CD8-positive, alpha-beta memory T cell (primary cell): ENCODE measurements around the gene IVNS1ABP. TPM values are rescaled to one million over a fixed set of nuclear protein-coding genes. Genes with fewer than 3 reads are reported as not detected.

Source experiments
- CTCF ChIA-PET: fragments of 350-600 bp; sonication (Branson Sonifier 250); formaldehyde crosslinking; loops from one replicate; lab custom pipeline; 2021; ENCODE audit warnings: antibody characterized with exemption; lab: Charles Lee
- POLR2A ChIA-PET: fragments of 350-600 bp; sonication (Branson Sonifier 250); formaldehyde crosslinking; loops from one replicate; lab custom pipeline; 2021; ENCODE audit warnings: antibody characterized with exemption; lab: Charles Lee
- DNase-seq, 5 donors: peaks; one replicate each; pipeline versions ENCODE4 v3.0.0 to v3.0.0-alpha.2; 2020 to 2022; ENCODE audit warnings: mixed read lengths in 1 of 5
- H3K27ac ChIP-seq: one replicate; pipeline ENCODE4 v1.7.0; 2013; ENCODE audit warnings: low read depth, mild to moderate bottlenecking, low read length, moderate library complexity
- H3K27me3 ChIP-seq: 2 replicates; pipeline ENCODE4 v1.7.0; 2013; ENCODE audit warnings: low read length, mild to moderate bottlenecking; ENCODE audit not compliant: insufficient read depth, poor library complexity, severe bottlenecking
- H3K36me3 ChIP-seq: 2 replicates; pipeline ENCODE4 v1.7.0; 2013; ENCODE audit warnings: mild to moderate bottlenecking, low read length, moderate library complexity; ENCODE audit not compliant: insufficient read depth
- H3K4me1 ChIP-seq: 2 replicates; pipeline ENCODE4 v1.7.0; 2013; ENCODE audit warnings: mild to moderate bottlenecking, low read length, moderate library complexity; ENCODE audit not compliant: insufficient read depth
- H3K4me3 ChIP-seq: 2 replicates; pipeline ENCODE4 v1.7.0; 2013; ENCODE audit warnings: mild to moderate bottlenecking, low read length
- H3K9me3 ChIP-seq: 2 replicates; pipeline ENCODE4 v1.7.0; 2013; ENCODE audit warnings: mild to moderate bottlenecking, low read length
- H3K27ac Mint-ChIP-seq, 8 donors: one replicate each; pipeline ENCODE4 v1.8.0; 2020 to 2021; ENCODE audit warnings: mixed read lengths in 8 of 8, mild to moderate bottlenecking in 6 of 8, inconsistent platforms in 3 of 8, moderate library complexity in 3 of 8
- H3K27me3 Mint-ChIP-seq, 2 donors: one replicate each; pipeline ENCODE4 v1.8.0; 2020 to 2021; ENCODE audit warnings: mixed read lengths in 2 of 2, mild to moderate bottlenecking in 1 of 2, moderate library complexity in 1 of 2
- H3K36me3 Mint-ChIP-seq, 3 donors: one replicate each; pipeline ENCODE4 v1.8.0; 2020 to 2021; ENCODE audit warnings: mixed read lengths in 3 of 3, inconsistent platforms in 1 of 3, mild to moderate bottlenecking in 1 of 3
- H3K4me1 Mint-ChIP-seq, 3 donors: one replicate each; pipeline ENCODE4 v1.8.0; 2020 to 2021; ENCODE audit warnings: mixed read lengths in 3 of 3, inconsistent platforms in 1 of 3, mild to moderate bottlenecking in 1 of 3
- H3K4me3 Mint-ChIP-seq, 7 donors: one replicate each; pipeline ENCODE4 v1.8.0; 2020 to 2021; ENCODE audit warnings: mixed read lengths in 7 of 7, mild to moderate bottlenecking in 6 of 7, moderate library complexity in 4 of 7, inconsistent platforms in 2 of 7
- H3K9me3 Mint-ChIP-seq, 5 donors: one replicate each; pipeline ENCODE4 v1.8.0; 2020 to 2022; ENCODE audit warnings: mixed read lengths in 5 of 5, mild to moderate bottlenecking in 3 of 5, moderate library complexity in 2 of 5, inconsistent platforms in 1 of 5
- polyA plus RNA-seq: library from polyadenylated mRNA; unstranded; fragments of 300-500 nt; fragmentation: Illumina TruSeq; gene quantifications from one replicate; pipeline ENCODE4 v1.2.3, GENCODE V29; 2021
- total RNA-seq, 2 experiments: library from RNA; stranded (reverse); gene quantifications; one replicate each; pipeline ENCODE4 v1.2.3, GENCODE V29; 2021

The IVNS1ABP gene
- total and polyA plus RNA-seq, 3 experiments from 2014 or later: 51.7 to 208 (median 205) TPM

DNA sequence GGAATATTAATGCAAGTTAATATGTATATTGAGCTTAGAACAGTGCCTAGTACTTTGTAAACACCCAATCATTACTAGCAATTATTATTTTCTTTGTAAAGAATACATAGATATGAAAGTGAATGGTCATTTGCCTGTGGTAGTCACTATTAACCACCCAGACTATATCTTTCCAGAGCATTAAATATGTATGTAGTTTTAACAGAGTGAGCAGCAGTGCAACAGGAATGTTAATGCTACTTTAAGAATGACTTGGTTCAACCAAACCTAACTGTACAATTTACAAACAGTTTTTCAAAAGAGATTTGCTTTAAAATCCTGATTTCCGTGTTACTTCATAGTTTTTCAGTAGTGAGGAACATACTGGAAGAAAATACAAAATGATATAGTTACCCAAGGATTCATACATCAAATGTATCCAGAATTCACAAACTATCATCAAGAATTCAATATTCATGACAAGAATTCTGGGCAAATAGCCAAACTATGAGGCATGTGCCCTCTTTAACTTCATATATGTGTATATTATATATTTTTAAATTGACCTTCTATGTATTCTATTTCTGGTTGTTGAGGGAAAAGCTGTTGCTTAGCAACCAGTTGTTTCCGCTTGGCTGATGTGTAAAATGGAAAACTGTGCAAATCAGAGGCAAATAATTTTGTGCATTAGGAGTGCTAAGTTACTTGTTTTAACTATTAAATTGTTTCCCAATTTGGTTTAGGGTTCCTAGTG, 34.9 kb upstream of the IVNS1ABP start:
- Histone ChIP-seq H3K36me3 (no peaks in the 10 kb centered on the region), H3K4me1 (peaks cover 4% of the 10 kb centered on the region), H3K27me3 (no peaks in the 10 kb centered on the region), H3K4me3 (no peak overlapping the region), H3K27ac (no peak overlapping the region), H3K9me3 (no peaks in the 10 kb centered on the region)
- no peak overlapping the region for H3K27ac Mint-ChIP-seq
- H3K27me3 Mint-ChIP-seq: peaks cover 0 to 1% of the 10 kb centered on the region in 2 donors
- DNase-seq: no peak
- peaks cover 3 to 6% (median 6%) of the 10 kb centered on the region in 3 donors for H3K4me1 Mint-ChIP-seq
- peaks cover 0 to 8% (median 0%) of the 10 kb centered on the region in 3 donors for H3K36me3 Mint-ChIP-seq
- ChIA-PET POLR2A (no interaction called here), CTCF (no interaction called here)
- no peaks in the 10 kb centered on the region for H3K9me3 Mint-ChIP-seq
- H3K4me3 Mint-ChIP-seq: no peak overlapping the region

DNA sequence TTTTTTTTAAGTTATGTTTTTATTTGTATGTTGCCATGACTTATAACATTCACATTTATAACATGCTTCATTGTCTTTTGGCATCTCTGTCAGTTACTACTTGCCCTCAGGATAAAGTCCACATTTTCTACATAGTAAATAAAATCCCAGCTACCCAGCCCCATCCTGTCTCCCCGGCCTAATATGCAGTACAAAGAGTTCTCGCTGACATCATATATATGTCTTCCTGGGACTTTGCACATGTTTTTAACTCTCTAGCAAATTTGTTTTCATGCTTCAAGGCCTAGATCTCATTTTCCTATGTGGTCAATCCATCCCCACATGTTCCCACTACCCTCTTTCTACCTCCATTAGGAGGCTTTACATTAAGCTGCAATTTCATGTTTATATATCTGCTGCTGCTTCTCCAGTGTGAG, 33.0 kb upstream of the IVNS1ABP start:
- Histone ChIP-seq H3K4me1 (peaks cover 16% of the 10 kb centered on the region), H3K4me3 (no peak overlapping the region), H3K27me3 (no peaks in the 10 kb centered on the region), H3K36me3 (no peaks in the 10 kb centered on the region), H3K9me3 (no peaks in the 10 kb centered on the region), H3K27ac (no peak overlapping the region)
- Mint-ChIP-seq H3K9me3 (no peaks in the 10 kb centered on the region), H3K36me3 (peaks cover 0 to 8% (median 0%) of the 10 kb centered on the region in 3 donors), H3K4me1 (peaks cover 14 to 20% (median 18%) of the 10 kb centered on the region in 3 donors), H3K27me3 (no peaks in the 10 kb centered on the region), H3K27ac (no peak overlapping the region), H3K4me3 (no peak overlapping the region)
- CTCF ChIA-PET: no interaction called here
- DNase-seq: no peak
- POLR2A ChIA-PET: interaction anchor here (0.6 kb wide), 1 partner anchor 7 kb away, joined by 3 read pairs; no protein-coding TSS in a partner anchor

DNA sequence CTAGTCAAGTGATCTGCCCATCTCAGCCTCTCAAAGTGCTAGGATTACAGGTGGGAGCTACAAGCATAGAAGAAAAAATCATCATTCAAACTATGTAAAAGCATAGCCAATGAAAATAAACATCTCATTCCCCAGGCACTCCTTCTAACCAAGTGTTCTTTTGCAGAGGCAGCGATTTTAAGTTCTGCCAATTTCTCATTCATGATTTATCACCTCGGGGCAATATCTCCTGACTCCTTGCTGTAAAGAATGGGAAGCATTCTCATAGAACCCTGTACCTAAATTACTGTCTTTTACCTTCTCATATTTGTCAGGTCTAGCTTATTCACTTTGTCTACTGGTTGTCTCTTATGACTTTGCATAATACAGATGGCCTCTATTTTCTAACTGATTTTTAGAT, 32.5 kb upstream of the IVNS1ABP start:
- DNase-seq: no peak
- POLR2A ChIA-PET: interaction anchor here (0.6 kb wide), 1 partner anchor 8 kb away, joined by 3 read pairs; no protein-coding TSS in a partner anchor
- H3K27me3 Mint-ChIP-seq: no peaks in the 10 kb centered on the region
- H3K27ac Mint-ChIP-seq: peak overlapping the region in 1 of 8 donors; percentile 19
- Histone ChIP-seq H3K27me3 (no peaks in the 10 kb centered on the region), H3K27ac (no peak overlapping the region), H3K4me3 (no peak overlapping the region), H3K36me3 (no peaks in the 10 kb centered on the region), H3K4me1 (peaks cover 16% of the 10 kb centered on the region), H3K9me3 (no peaks in the 10 kb centered on the region)
- H3K4me1 Mint-ChIP-seq: peaks cover 14 to 20% (median 18%) of the 10 kb centered on the region in 3 donors
- CTCF ChIA-PET: no interaction called here
- H3K9me3 Mint-ChIP-seq: no peaks in the 10 kb centered on the region
- no peak overlapping the region for H3K4me3 Mint-ChIP-seq
- peaks cover 0 to 8% (median 0%) of the 10 kb centered on the region in 3 donors for H3K36me3 Mint-ChIP-seq

DNA sequence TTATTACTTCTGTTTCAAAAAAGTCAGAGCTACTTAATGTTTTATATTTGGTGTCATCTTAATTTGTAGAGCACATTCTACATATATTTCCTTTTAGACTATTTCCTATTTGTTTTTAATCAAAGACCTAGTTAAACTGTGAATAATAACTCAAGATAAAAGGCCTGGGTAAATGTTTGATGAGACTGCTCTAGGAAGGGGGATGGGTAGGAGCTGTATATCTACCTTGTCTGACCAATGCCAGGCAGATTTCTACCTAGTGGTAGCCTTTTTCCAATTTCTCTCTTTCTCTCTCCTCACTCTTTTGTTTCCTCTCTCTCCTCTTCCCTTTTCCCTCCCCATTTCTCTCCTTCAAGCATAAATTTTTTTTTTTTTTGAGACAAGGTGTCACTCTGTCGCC, 31.9 kb upstream of the IVNS1ABP start:
- Mint-ChIP-seq H3K9me3 (no peaks in the 10 kb centered on the region), H3K27me3 (no peaks in the 10 kb centered on the region), H3K27ac (peak overlapping the region in 1 of 8 donors; percentile 14), H3K4me3 (no peak overlapping the region), H3K36me3 (peaks cover 0 to 8% (median 0%) of the 10 kb centered on the region in 3 donors), H3K4me1 (peaks cover 14 to 20% (median 18%) of the 10 kb centered on the region in 3 donors)
- ChIA-PET CTCF (interaction anchor here (1.4 kb wide), 1 partner anchor 31 kb away, joined by 5 read pairs; the partner anchor contains the start of gene IVNS1ABP), POLR2A (no interaction called here)
- Histone ChIP-seq H3K4me3 (no peak overlapping the region), H3K4me1 (peaks cover 16% of the 10 kb centered on the region), H3K9me3 (no peaks in the 10 kb centered on the region), H3K27ac (no peak overlapping the region), H3K36me3 (no peaks in the 10 kb centered on the region), H3K27me3 (no peaks in the 10 kb centered on the region)
- no peak for DNase-seq

DNA sequence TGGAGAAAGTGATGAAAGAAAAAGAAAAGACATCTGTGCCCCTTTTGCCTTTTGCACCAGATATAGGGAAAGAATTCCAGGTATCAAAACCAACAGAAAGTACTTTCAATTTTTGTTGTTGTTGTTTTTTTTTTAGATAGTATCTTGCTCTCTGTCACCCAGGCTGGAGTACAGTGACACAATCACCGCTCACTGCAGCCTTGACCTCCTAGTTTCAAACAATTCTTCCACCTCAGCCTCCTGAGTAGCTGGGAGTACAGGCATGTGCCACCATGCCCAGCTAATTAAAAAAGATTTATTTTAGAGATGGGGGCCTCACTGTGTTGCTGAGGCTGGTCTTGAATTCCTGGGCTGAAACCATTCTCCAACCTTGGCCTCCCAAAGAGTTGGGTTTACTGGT, 31.3 kb upstream of the IVNS1ABP start:
- no peak overlapping the region for H3K4me3 ChIP-seq
- H3K36me3 Mint-ChIP-seq: peaks cover 0 to 4% (median 0%) of the 10 kb centered on the region in 3 donors
- H3K9me3 Mint-ChIP-seq: no peaks in the 10 kb centered on the region
- no peaks in the 10 kb centered on the region for H3K36me3 ChIP-seq
- no peak overlapping the region for H3K4me3 Mint-ChIP-seq
- peaks cover 16% of the 10 kb centered on the region for H3K4me1 ChIP-seq
- H3K4me1 Mint-ChIP-seq: peaks cover 14 to 20% (median 18%) of the 10 kb centered on the region in 3 donors
- no peaks in the 10 kb centered on the region for H3K27me3 Mint-ChIP-seq
- no peak overlapping the region for H3K27ac Mint-ChIP-seq
- ChIA-PET POLR2A (no interaction called here), CTCF (interaction anchor here (1.4 kb wide), 1 partner anchor 31 kb away, joined by 5 read pairs; the partner anchor contains the start of gene IVNS1ABP)
- no peaks in the 10 kb centered on the region for H3K27me3 ChIP-seq
- H3K27ac ChIP-seq: no peak overlapping the region
- DNase-seq: no peak
- H3K9me3 ChIP-seq: no peaks in the 10 kb centered on the region

DNA sequence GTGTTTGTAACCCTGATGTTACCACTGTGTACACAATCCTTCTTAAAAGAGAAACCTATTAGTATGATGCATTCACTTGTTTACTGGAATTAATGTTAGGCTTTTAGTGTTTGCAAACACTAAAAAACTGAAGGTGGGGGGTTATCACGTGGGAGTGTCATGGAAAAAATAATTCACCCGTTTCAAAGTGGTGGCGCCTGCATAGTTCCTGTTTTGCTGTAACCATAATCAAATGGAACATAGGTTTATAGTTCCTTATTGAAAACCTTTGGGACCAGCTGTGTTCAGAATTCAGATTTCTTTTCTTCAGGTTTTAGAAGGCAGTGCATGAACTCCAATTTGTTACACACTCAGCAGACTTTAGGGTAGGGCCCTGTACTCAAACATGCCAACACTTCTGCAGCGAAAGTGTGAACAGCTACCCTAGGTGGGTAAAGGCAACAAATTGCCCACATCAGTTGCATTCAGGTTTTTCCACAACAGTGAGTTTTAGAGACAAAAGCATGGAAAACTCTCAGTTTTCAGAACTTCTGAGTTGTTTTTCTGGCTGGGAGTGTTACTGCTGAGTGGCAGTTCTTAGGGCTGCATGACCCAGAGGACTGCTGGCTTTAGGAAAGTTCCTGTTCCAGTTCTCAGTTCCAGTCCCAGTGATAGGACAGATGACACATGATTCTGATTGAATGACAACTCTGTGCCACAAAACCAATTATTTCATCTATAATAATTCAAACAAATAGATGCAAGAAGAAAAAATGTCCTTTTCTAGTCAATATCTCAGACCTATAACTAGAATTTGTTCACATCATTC, 29.1 kb upstream of the IVNS1ABP start:
- Mint-ChIP-seq H3K27me3 (no peaks in the 10 kb centered on the region), H3K27ac (no peak overlapping the region), H3K36me3 (no peaks in the 10 kb centered on the region), H3K4me1 (peaks cover 19 to 28% (median 28%) of the 10 kb centered on the region in 3 donors), H3K4me3 (no peak overlapping the region), H3K9me3 (no peaks in the 10 kb centered on the region)
- ChIA-PET POLR2A (no interaction called here), CTCF (no interaction called here)
- Histone ChIP-seq H3K9me3 (no peaks in the 10 kb centered on the region), H3K27me3 (no peaks in the 10 kb centered on the region), H3K27ac (no peak overlapping the region), H3K4me1 (peaks cover 20% of the 10 kb centered on the region), H3K36me3 (no peaks in the 10 kb centered on the region), H3K4me3 (no peak overlapping the region)
- DNase-seq: no peak

DNA sequence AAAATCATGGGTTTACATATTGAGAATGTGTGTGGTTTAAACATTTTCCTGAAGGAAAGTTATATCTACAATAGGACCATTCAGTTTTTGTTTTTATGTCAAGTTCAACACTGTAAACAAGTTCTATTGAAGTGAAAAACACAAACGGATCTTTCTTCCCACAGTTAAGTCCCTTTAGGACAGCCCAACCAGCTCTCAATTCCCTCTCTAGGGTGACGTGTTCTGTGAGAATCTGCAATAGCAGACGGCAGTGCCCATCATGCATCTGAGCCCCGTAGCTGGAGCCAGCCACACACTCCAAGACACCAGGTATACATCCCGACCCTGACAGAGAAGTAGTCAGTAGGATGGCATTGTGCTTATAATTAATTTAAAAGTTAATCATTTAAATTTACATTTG, 26.3 kb upstream of the IVNS1ABP start:
- no peaks in the 10 kb centered on the region for H3K9me3 Mint-ChIP-seq
- peaks cover 47% of the 10 kb centered on the region for H3K4me1 ChIP-seq
- H3K27ac Mint-ChIP-seq: no peak overlapping the region
- no peaks in the 10 kb centered on the region for H3K36me3 ChIP-seq
- H3K4me3 ChIP-seq: no peak overlapping the region
- H3K9me3 ChIP-seq: no peaks in the 10 kb centered on the region
- H3K36me3 Mint-ChIP-seq: no peaks in the 10 kb centered on the region
- peaks cover 40 to 52% (median 51%) of the 10 kb centered on the region in 3 donors for H3K4me1 Mint-ChIP-seq
- no peaks in the 10 kb centered on the region for H3K27me3 Mint-ChIP-seq
- no peak overlapping the region for H3K4me3 Mint-ChIP-seq
- CTCF ChIA-PET: no interaction called here
- POLR2A ChIA-PET: no interaction called here
- H3K27ac ChIP-seq: no peak overlapping the region
- DNase-seq: no peak
- no peaks in the 10 kb centered on the region for H3K27me3 ChIP-seq
